Ectodermal cell (in vitro differentiated cells): ENCODE data around the gene C22orf15.

Source experiments
- H3K27ac ChIP-seq: 2 replicates; pipeline ENCODE4 v1.7.0; 2013; ENCODE audit warnings: mild to moderate bottlenecking, low read depth, low read length; ENCODE audit not compliant: insufficient read depth, poor library complexity, severe bottlenecking
- H3K27me3 ChIP-seq: 2 replicates; pipeline ENCODE4 v1.7.0; 2013; ENCODE audit warnings: mild to moderate bottlenecking, low read length; ENCODE audit not compliant: insufficient read depth, control insufficient read depth, poor library complexity, severe bottlenecking
- H3K36me3 ChIP-seq: one replicate; pipeline ENCODE4 v1.7.0; 2013; ENCODE audit warnings: low read length; ENCODE audit not compliant: control insufficient read depth, insufficient read depth
- H3K4me1 ChIP-seq: one replicate; pipeline ENCODE4 v1.7.0; 2013; ENCODE audit warnings: low read length; ENCODE audit not compliant: control insufficient read depth, insufficient read depth
- H3K4me3 ChIP-seq: 2 replicates; pipeline ENCODE4 v1.7.0; 2013; ENCODE audit warnings: low read depth, low read length, control low read depth; ENCODE audit not compliant: insufficient read depth
- H3K9me3 ChIP-seq: 2 replicates; pipeline ENCODE4 v1.7.0; 2013; ENCODE audit warnings: mild to moderate bottlenecking, low read length, moderate library complexity; ENCODE audit not compliant: control insufficient read depth
- WGBS, 2 experiments: methylation state at CpG; one replicate each; pipeline ENCODE4 v1.1.7; 2013; ENCODE audit warnings: missing lambda C conversion rate in 2 of 2; 5-methylcytosine and 5-hydroxymethylcytosine counted together

The C22orf15 gene

DNA sequence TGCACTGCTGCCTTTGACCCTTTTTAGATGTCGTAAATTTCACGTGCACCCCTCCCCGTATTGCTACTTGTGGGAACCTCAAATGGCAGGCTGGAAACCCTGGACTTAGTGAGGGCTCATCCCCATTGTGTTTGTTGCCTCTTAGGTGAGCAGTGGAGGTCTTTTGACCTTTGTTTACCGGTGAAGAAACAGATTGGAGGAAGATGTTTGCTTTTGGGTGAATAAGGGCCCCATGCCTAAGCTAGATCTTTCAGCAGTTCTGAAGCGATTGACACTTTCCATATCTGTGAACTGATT lies 24.8 kb downstream of the C22orf15 start:
- H3K4me3 ChIP-seq: peak overlapping the region; percentile 93
- H3K27ac ChIP-seq: peak overlapping the region; percentile 50
- 11 to 12% methylated on average over 5 of the region's 5 CpGs for WGBS, 2 experiments
- no peaks in the 10 kb centered on the region for H3K9me3 ChIP-seq
- peaks cover 12% of the 10 kb centered on the region for H3K4me1 ChIP-seq
- H3K27me3 ChIP-seq: no peaks in the 10 kb centered on the region
- peaks cover 8% of the 10 kb centered on the region for H3K36me3 ChIP-seq

DNA sequence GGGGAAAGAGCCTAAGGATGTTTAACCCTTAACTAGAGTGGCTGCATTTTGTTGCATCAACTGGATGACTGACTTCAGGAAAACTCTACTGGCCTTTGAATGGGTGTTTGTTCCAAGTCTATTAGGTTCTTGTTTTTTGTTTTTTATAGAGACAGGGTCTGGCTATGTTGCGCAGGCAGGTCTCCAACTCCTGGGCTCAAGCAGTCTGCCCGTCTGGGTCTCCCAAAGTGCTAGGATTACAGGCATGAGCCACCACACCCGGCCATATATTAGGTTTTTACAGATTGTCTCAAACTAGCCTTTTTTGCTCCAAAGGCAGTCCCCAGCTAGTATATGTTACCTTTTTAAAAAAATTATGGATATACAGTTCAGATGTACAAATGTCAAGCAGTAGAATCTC lies 25.1 kb downstream of the C22orf15 start:
- Histone ChIP-seq H3K9me3 (no peaks in the 10 kb centered on the region), H3K4me1 (peaks cover 12% of the 10 kb centered on the region), H3K27me3 (no peaks in the 10 kb centered on the region), H3K36me3 (peaks cover 8% of the 10 kb centered on the region), H3K27ac (no peak overlapping the region), H3K4me3 (peak overlapping the region; percentile 93)
- 82 to 83% methylated on average over 3 of the region's 3 CpGs for whole genome bisulfite sequencing, 2 experiments

DNA sequence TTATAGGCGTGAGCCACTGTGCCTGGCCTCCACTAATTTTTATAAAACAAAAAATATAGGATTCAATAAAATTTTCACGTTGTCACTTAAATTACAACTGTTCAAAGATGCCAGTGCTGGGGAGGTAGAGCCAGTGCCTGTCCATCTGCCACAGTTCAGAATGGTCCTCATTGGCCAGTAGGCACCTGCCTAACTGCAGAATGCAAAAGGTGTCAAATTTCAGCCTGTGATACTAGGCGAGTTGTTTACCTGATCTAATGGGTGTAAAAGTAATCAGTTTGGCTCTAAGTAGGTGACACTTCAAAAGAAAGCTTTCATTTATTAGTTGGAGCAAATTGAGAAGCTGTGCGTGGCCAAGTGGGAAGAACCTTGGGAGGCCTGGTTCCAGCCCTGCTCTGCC lies 26.3 kb downstream of the C22orf15 start:
- Histone ChIP-seq H3K9me3 (no peaks in the 10 kb centered on the region), H3K36me3 (peaks cover 14% of the 10 kb centered on the region), H3K27me3 (no peaks in the 10 kb centered on the region), H3K27ac (no peak overlapping the region), H3K4me1 (peaks cover 12% of the 10 kb centered on the region), H3K4me3 (no peak overlapping the region)
- WGBS, 2 experiments: 84 to 89% methylated on average over 4 of the region's 4 CpGs

DNA sequence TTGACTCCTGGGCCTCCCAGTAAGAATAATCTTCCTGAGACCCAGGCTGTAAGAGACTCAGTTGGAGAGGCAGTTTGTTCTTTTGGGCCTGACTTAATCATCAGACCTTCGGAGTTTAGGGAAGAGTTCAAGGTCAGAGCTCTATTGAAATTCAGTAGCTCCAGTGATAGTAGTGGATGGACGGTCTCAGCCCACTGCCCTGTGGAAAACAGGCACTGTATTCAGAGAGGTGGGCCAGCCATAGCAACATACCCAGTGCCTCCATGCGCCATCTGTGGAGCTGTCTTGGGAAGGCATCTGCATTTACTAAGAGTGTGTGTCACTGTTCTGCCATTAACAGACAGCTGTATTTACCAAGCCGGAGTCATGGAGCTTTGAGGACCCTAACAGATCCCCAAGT lies 26.8 kb downstream of the C22orf15 start:
- Histone ChIP-seq H3K4me3 (no peak overlapping the region), H3K27ac (no peak overlapping the region), H3K27me3 (no peaks in the 10 kb centered on the region), H3K4me1 (peaks cover 12% of the 10 kb centered on the region), H3K36me3 (peaks cover 19% of the 10 kb centered on the region), H3K9me3 (no peaks in the 10 kb centered on the region)
- 92 to 93% methylated on average over 4 of the region's 4 CpGs for WGBS, 2 experiments

DNA sequence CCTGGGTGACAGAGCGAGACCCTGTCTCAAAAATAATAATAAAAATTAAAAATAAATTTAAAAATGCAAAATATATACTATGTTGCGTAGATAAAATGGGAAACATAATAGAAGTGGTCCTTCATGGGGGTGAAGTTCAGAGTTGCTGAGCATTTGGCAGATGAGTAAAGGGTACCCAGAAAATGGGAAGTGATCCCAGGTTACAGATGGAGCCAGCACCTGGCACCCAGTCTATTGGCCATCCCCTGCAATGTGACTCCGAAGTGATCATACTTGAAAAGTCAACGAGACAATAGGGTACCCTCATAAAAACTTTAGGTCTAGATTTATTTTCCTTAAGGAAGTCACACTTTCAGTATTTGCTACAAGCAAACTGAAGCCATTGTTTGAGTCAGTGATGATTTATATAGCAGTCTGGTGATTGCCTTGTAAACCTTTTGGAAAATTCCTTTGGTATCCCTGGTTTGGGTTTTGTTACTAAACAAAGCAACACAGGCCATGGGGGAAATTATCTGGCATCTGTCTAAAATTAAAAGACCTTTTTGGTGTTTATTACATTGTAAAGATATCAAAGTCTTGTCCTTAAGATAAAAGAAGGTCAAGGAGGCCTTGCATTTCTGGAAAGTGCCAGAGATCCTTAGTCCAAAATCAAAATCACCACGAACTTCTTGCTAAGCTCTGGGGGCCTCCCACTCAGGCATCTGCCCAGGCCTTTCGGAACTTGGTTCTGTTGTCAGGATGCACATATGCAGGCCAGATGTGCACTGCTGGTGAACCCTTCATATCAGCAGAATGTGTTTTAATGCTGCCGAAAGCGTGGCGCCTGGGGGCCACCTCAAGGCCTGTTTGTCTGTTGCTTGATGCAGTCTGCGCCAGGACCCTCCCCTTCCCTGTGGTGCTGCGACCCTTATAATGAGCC lies 28.3 kb downstream of the C22orf15 start:
- Histone ChIP-seq H3K9me3 (no peaks in the 10 kb centered on the region), H3K27me3 (no peaks in the 10 kb centered on the region), H3K4me3 (no peak overlapping the region), H3K27ac (no peak overlapping the region), H3K4me1 (peaks cover 10% of the 10 kb centered on the region), H3K36me3 (peaks cover 27% of the 10 kb centered on the region)
- 87 to 88% methylated on average over 10 of the region's 11 CpGs for WGBS, 2 experiments

DNA sequence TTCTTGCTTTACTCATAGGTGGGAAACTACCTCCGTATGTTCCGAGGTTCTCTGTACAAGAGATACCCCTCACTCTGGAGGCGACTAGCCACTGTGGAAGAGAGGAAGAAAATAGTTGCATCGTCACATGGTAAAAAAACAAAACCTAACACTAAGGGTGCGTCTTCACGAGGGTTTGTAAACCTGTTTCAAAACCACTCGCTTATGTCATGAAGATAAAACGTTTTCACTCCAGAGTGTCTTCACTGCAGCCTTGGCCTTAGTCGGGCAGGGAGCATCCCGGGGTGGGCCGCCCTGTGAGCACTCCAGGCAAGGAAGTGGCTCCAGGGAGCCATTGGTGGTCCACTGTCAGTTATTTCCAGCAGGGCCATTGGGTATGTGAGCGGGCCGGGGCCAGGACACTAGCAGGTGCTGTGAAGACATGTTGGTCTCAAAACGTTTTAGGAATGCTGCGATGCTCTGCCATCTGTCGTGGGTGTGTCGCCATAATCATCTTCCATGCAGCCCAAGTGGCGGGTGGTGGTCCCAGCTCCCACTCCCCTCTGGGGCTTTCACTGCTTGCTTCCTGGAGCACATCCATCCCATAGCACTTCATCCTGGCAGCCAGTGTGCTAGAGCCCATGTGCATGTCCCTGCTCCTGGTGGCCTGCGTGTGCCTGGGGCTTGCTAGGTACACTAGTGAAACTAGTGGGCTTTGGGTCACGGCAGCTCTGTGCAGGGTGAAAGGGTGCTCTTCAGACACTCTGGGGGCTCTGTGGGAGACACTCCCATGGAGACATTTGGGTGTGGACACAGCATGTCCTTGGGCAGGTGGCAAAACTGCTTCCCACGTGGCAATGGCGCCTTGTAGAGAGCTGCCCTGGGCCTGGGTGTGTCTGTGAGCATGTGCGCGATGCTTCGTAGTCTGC lies 29.2 kb downstream of the C22orf15 start:
- Histone ChIP-seq H3K9me3 (no peaks in the 10 kb centered on the region), H3K4me1 (peaks cover 7% of the 10 kb centered on the region), H3K27ac (no peak overlapping the region), H3K4me3 (no peak overlapping the region), H3K36me3 (peaks cover 36% of the 10 kb centered on the region), H3K27me3 (no peaks in the 10 kb centered on the region)
- WGBS, 2 experiments: 95 to 96% methylated on average over 25 of the region's 25 CpGs

DNA sequence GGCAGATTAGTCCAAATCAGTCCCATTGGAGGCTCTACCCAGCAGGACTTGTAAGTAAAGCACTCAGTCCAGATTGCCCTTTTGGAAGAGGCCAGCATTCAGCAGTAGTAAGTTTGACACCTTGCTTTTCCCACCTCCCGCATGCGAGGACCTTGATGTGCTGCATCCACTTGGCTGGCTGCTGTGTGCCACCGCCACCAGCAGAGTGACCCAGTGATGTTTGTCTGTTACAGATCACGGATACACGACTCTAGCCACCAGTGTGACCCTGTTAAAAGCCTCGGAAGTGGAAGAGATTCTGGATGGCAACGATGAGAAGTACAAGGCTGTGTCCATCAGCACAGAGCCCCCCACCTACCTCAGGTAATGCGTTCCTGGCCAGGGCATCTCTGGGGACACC lies 30.5 kb downstream of the C22orf15 start:
- WGBS, 2 experiments: 93 to 95% methylated on average over 7 to 8 of the region's 8 CpGs
- peaks cover 7% of the 10 kb centered on the region for H3K4me1 ChIP-seq

DNA sequence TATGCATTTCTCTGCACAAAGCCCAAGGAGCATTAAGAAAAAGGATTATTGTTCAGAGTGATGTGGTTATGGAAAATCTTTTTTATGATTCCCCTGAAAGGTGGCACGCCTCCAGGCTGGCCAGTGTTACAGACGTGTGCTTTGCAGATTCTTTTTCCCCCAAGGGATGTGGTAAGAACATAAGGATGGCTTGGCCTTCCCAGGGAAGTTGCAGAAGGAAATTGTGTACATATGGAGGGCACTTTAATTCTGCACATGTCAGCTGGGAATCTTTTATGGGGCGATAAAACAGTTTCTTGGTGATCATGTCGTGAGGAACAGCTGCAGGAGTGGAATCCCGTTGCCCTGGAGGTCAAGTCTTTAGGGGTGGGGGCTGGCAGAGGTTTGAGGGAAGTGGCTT lies 33.7 kb downstream of the C22orf15 start:
- peaks cover 63% of the 10 kb centered on the region for H3K36me3 ChIP-seq
- no peaks in the 10 kb centered on the region for H3K4me1 ChIP-seq
- H3K27me3 ChIP-seq: no peaks in the 10 kb centered on the region
- WGBS, 2 experiments: 95 to 96% methylated on average over 5 of the region's 5 CpGs
- no peaks in the 10 kb centered on the region for H3K9me3 ChIP-seq
- no peak overlapping the region for H3K4me3 ChIP-seq
- no peak overlapping the region for H3K27ac ChIP-seq

More for the DNA sequence above, 30.5 kb downstream of the C22orf15 start:
- Histone ChIP-seq H3K36me3 (peaks cover 43% of the 10 kb centered on the region), H3K27ac (no peak overlapping the region), H3K9me3 (no peaks in the 10 kb centered on the region), H3K4me3 (no peak overlapping the region), H3K27me3 (no peaks in the 10 kb centered on the region)

DNA sequence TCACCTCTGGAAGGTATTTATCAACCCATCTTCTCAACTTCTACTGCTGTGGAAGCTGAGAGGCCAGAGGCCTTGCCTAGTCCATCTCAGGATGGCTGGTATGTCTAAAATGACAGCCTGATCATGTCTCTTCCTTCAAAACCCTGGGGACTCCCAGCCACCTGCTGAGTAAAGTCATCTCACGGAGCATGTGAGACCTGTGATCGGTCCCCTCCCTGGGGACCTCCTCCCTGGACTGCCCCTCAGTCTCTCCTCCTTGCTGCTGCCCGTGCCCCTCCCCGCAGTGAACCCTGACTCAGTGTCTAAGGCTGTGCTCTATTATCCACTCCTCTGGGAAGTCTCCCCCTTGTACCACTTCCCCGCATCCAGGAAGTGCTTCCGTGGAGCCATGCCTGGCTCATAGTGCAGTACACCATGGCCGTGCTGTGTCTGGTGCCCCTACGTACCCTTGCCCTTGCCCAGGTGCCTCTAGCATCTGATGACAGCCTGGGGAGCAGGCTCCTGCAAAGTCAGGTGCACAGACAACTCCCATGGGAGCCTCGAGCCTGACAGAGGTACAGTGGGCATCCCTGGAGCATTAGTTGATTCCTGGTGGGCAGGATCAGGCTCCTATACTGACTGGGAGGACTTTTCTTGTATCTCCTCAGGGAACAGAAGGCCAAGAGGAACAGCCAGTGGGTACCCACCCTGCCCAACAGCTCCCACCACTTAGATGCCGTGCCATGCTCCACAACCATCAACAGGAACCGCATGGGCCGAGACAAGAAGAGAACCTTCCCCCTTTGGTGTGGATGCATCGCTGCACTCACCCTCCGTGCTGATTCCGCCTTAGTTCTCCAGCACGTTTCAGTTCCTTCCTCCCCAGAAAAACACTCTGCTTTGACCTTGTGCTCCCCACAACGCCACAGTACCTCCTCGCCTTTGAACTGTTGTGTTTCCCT lies 37.8 kb downstream of the C22orf15 start:
- no peaks in the 10 kb centered on the region for H3K9me3 ChIP-seq
- H3K27me3 ChIP-seq: no peaks in the 10 kb centered on the region
- peaks cover 71% of the 10 kb centered on the region for H3K36me3 ChIP-seq
- H3K4me3 ChIP-seq: no peak overlapping the region
- H3K4me1 ChIP-seq: no peaks in the 10 kb centered on the region
- no peak overlapping the region for H3K27ac ChIP-seq
- 95 to 96% methylated on average over 18 of the region's 18 CpGs for WGBS, 2 experiments
